Bronchial epithelial cell (primary cell): Measurements from ENCODE around the gene EMILIN2. TPM values are rescaled to one million over a fixed set of nuclear protein-coding genes. Genes with fewer than 3 reads are reported as not detected.
"Not testable (repeated sequence)": the region's sequence is repeated elsewhere in the genome, so short reads cannot be mapped to it uniquely, and the experiment has no call there.

Experiments used
- DNase-seq: peaks from one replicate; pipeline ENCODE4 v3.0.0-alpha.2; 2010; ENCODE audit warnings: low read depth
- FAIRE-seq: peaks from 2 replicates; lab custom pipeline; 2011; peaks lifted over from hg19 to GRCh38; lab: Jason Lieb, UNC
- H3K27me3 ChIP-seq: 2 replicates; pipeline ENCODE4 v1.5.1; 2011; ENCODE audit warnings: low read length; ENCODE audit not compliant: control insufficient read depth, insufficient read depth
- H3K36me3 ChIP-seq: 2 replicates; pipeline ENCODE4 v1.5.1; 2011; ENCODE audit warnings: low read length; ENCODE audit not compliant: control insufficient read depth, insufficient read depth
- H3K4me3 ChIP-seq: 2 replicates; pipeline ENCODE4 v1.5.1; 2011; ENCODE audit warnings: mild to moderate bottlenecking, low read depth, low read length, control low read depth
- CTCF ChIP-seq: IDR thresholded peaks from 2 replicates; pipeline ENCODE4 v1.5.1; 2011; ENCODE audit warnings: mild to moderate bottlenecking, moderate library complexity, low read length, control low read depth, inconsistent platforms; ENCODE audit not compliant: insufficient read depth, severe bottlenecking
- total RNA-seq: library from RNA; depleted of rRNA; stranded (reverse); fragments of >200 nt; gene quantifications from 2 replicates; pipeline ENCODE4 v1.2.1, GENCODE V29; 2014

The EMILIN2 gene
- total RNA-seq, 1 donor from 2014 or later: 1.3 TPM

- Histone ChIP-seq H3K36me3 (no peaks in the 10 kb centered on the region), H3K27me3 (no peaks in the 10 kb centered on the region), H3K4me3 (no peak overlapping the region)
- no peak for DNase-seq
- TF ChIP-seq CTCF: no peak
- no peak for FAIRE-seq
These were observed 22.8 kb upstream of the EMILIN2 start for GRCh38 chr18:2823966-2824365.

GRCh38 chr18:2824865-2825264, 21.9 kb upstream of the EMILIN2 start:
- no peak for FAIRE-seq
- TF ChIP-seq CTCF: no peak
- Histone ChIP-seq H3K4me3 (no peak overlapping the region), H3K27me3 (no peaks in the 10 kb centered on the region), H3K36me3 (no peaks in the 10 kb centered on the region)
- no peak for DNase-seq

GRCh38 chr18:2825613-2826175, 21.1 kb upstream of the EMILIN2 start:
- H3K36me3 ChIP-seq: no peaks in the 10 kb centered on the region
- no peak overlapping the region for H3K4me3 ChIP-seq
- no peak for TF ChIP-seq CTCF
- FAIRE-seq: no peak
- no peaks in the 10 kb centered on the region for H3K27me3 ChIP-seq
- DNase-seq: no peak

- Histone ChIP-seq H3K4me3 (no peak overlapping the region), H3K27me3 (no peaks in the 10 kb centered on the region), H3K36me3 (no peaks in the 10 kb centered on the region)
- DNase-seq (no peak), FAIRE-seq (no peak)
- no peak for TF ChIP-seq CTCF
These were observed 20.2 kb upstream of the EMILIN2 start for GRCh38 chr18:2826581-2826980.

- FAIRE-seq (no peak), DNase-seq (no peak)
- Histone ChIP-seq H3K27me3 (no peaks in the 10 kb centered on the region), H3K4me3 (no peak overlapping the region), H3K36me3 (no peaks in the 10 kb centered on the region)
- TF ChIP-seq CTCF: no peak
These were observed 19.7 kb upstream of the EMILIN2 start for GRCh38 chr18:2827061-2827460.

GRCh38 chr18:2836118-2836517, 10.7 kb upstream of the EMILIN2 start:
- not testable (repeated sequence) for H3K36me3 ChIP-seq, H3K4me3 ChIP-seq, H3K27me3 ChIP-seq, DNase-seq, FAIRE-seq

- not testable (repeated sequence) for H3K27me3 ChIP-seq, DNase-seq, H3K4me3 ChIP-seq, H3K36me3 ChIP-seq, FAIRE-seq
These were observed 9.5 kb upstream of the EMILIN2 start for GRCh38 chr18:2837290-2837689.
